IgD-negative memory B cell (primary cell): ENCODE results near the gene ERC2. TPM values are rescaled to one million over a fixed set of nuclear protein-coding genes. Genes with fewer than 3 reads are reported as not detected.

ENCODE experiments used
- H3K27ac Mint-ChIP-seq, 3 donors: one replicate each; pipeline ENCODE4 v1.8.0; 2020 to 2022; ENCODE audit warnings: mild to moderate bottlenecking in 3 of 3, mixed read lengths in 3 of 3, moderate library complexity in 1 of 3
- H3K27me3 Mint-ChIP-seq: one replicate; pipeline ENCODE4 v1.8.0; 2021; ENCODE audit warnings: mixed read lengths
- H3K36me3 Mint-ChIP-seq: one replicate; pipeline ENCODE4 v1.8.0; 2020; ENCODE audit warnings: mild to moderate bottlenecking, mixed read lengths
- H3K4me1 Mint-ChIP-seq, 3 donors: one replicate each; pipeline ENCODE4 v1.8.0; 2020 to 2022; ENCODE audit warnings: mixed read lengths in 3 of 3, mild to moderate bottlenecking in 1 of 3
- H3K4me3 Mint-ChIP-seq, 4 donors: one replicate each; pipeline ENCODE4 v1.8.0; 2020 to 2022; ENCODE audit warnings: mild to moderate bottlenecking in 4 of 4, mixed read lengths in 4 of 4, moderate library complexity in 3 of 4
- H3K9me3 Mint-ChIP-seq, 3 donors: one replicate each; pipeline ENCODE4 v1.8.0; 2020 to 2021; ENCODE audit warnings: mixed read lengths in 3 of 3, mild to moderate bottlenecking in 1 of 3
- polyA plus RNA-seq: library from polyadenylated mRNA; unstranded; fragments of 300-500 nt; fragmentation: Illumina TruSeq; gene quantifications from one replicate; pipeline ENCODE4 v1.2.3, GENCODE V29; 2021

The ERC2 gene
- polyA plus RNA-seq, 1 donor from 2014 or later = not detected

DNA sequence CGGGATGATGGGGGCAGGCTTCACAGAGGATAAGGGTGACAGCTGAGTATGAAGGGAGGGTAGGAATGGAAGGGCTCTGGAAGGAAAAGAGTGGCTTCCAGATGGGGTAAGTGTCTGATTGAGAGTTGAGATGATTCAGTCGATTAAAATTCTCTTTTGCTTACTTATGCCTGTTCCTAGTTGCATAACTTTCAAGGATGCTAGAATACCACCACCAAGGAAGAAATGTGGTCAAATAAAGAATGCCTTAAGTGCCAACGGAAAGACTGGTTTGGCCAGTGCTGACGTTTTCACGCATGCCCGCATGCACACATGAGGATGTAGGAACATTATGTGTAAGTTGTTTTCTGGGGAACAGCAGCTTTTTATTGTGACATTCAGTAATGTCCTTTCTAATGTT lies 717.7 kb downstream of the ERC2 start:
- H3K27ac Mint-ChIP-seq = no peak overlapping the region
- H3K27me3 Mint-ChIP-seq = no peaks in the 10 kb centered on the region
- no peak overlapping the region for H3K4me3 Mint-ChIP-seq
- H3K9me3 Mint-ChIP-seq = peaks cover 0 to 4% (median 2%) of the 10 kb centered on the region in 3 donors
- no peaks in the 10 kb centered on the region for H3K4me1 Mint-ChIP-seq
- H3K36me3 Mint-ChIP-seq = no peaks in the 10 kb centered on the region

DNA sequence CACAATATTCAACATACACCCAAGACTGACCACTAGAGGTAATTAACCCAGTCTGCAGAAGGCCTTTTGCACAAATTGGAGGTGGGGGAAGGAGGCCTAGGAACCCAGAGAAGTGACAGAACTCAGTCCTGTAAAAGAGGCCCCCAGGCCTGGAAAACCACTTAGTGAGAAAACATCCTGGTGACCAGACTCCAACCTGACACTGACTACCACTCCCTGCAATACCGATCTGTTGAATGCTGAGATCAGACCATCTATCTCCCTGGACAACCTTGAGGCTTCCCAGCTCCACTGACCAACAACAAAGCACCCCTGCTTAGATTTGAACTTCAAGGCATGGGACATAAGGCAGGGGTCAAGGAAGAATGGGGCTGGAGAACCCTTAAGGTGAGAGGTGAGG lies 719.2 kb downstream of the ERC2 start:
- Mint-ChIP-seq H3K4me1 (no peaks in the 10 kb centered on the region), H3K27ac (no peak overlapping the region), H3K9me3 (peaks cover 0 to 6% (median 5%) of the 10 kb centered on the region in 3 donors), H3K27me3 (no peaks in the 10 kb centered on the region), H3K36me3 (no peaks in the 10 kb centered on the region), H3K4me3 (no peak overlapping the region)

- Mint-ChIP-seq H3K36me3 (no peaks in the 10 kb centered on the region), H3K27ac (no peak overlapping the region), H3K27me3 (no peaks in the 10 kb centered on the region), H3K4me1 (no peaks in the 10 kb centered on the region), H3K9me3 (peaks cover 0 to 4% (median 3%) of the 10 kb centered on the region in 3 donors), H3K4me3 (no peak overlapping the region)
Measured at GRCh38 chr3:55746808-55747413, 721.4 kb downstream of the ERC2 start.

DNA sequence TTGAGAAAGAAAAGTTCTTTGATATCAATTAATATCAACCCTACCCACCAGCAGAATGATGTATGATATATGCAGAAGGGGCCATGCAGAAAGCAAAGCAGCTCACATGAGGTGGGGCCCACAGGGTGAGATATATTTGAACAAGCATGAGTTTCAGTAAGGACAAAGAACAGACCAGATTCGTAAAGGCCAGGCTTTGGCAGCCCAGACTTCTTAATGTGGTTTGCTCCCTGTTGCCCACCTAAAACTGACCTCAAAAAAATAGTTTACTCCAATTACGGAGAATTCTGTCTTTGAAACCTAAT lies 725.5 kb downstream of the ERC2 start:
- Mint-ChIP-seq H3K4me1 (no peaks in the 10 kb centered on the region), H3K27ac (no peak overlapping the region), H3K36me3 (peaks cover 3% of the 10 kb centered on the region), H3K4me3 (no peak overlapping the region), H3K27me3 (no peaks in the 10 kb centered on the region), H3K9me3 (peaks cover 0 to 7% (median 4%) of the 10 kb centered on the region in 3 donors)

- H3K9me3 Mint-ChIP-seq = peaks cover 0 to 7% (median 4%) of the 10 kb centered on the region in 3 donors
- H3K36me3 Mint-ChIP-seq = peaks cover 3% of the 10 kb centered on the region
Measured at GRCh38 chr3:55742022-55742831, 726.0 kb downstream of the ERC2 start.

GRCh38 chr3:55737186-55737585 lies 731.1 kb downstream of the ERC2 start:
- Mint-ChIP-seq H3K27ac (no peak overlapping the region), H3K4me3 (no peak overlapping the region), H3K36me3 (peaks cover 3% of the 10 kb centered on the region), H3K27me3 (no peaks in the 10 kb centered on the region), H3K9me3 (peaks cover 0 to 3% (median 0%) of the 10 kb centered on the region in 3 donors), H3K4me1 (no peaks in the 10 kb centered on the region)

More at GRCh38 chr3:55742022-55742831, 726.0 kb downstream of the ERC2 start:
- no peak overlapping the region for H3K27ac Mint-ChIP-seq
- no peaks in the 10 kb centered on the region for H3K4me1 Mint-ChIP-seq
- no peaks in the 10 kb centered on the region for H3K27me3 Mint-ChIP-seq
- H3K4me3 Mint-ChIP-seq = no peak overlapping the region

GRCh38 chr3:55735976-55736375 lies 732.3 kb downstream of the ERC2 start:
- Mint-ChIP-seq H3K27me3 (no peaks in the 10 kb centered on the region), H3K27ac (no peak overlapping the region), H3K4me1 (no peaks in the 10 kb centered on the region), H3K4me3 (no peak overlapping the region), H3K36me3 (no peaks in the 10 kb centered on the region), H3K9me3 (peaks cover 0 to 3% (median 0%) of the 10 kb centered on the region in 3 donors)

DNA sequence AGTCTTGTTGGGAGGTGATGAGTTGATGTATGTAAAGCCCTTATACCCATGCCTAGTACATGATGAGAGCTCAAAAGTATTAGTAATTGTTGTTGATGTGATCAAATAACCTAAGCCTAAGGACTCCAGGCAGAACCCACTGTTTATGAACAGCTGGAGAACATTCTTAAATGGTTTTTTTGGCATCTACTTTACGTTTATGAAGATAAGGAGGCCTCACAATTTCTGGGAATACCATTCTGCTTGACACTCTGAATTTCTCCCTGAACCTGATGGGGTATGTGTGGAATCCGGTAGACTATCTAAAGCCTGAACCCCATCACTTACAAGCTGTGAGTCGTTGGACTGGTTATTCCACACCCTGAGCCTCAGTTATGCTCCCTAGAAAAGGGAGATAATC lies 736.5 kb downstream of the ERC2 start:
- Mint-ChIP-seq H3K9me3 (peaks cover 0 to 4% (median 2%) of the 10 kb centered on the region in 3 donors), H3K36me3 (no peaks in the 10 kb centered on the region), H3K27me3 (no peaks in the 10 kb centered on the region), H3K4me3 (no peak overlapping the region), H3K4me1 (no peaks in the 10 kb centered on the region), H3K27ac (no peak overlapping the region)

- peaks cover 0 to 4% (median 2%) of the 10 kb centered on the region in 3 donors for H3K9me3 Mint-ChIP-seq
- H3K36me3 Mint-ChIP-seq = no peaks in the 10 kb centered on the region
- no peaks in the 10 kb centered on the region for H3K27me3 Mint-ChIP-seq
- H3K4me1 Mint-ChIP-seq = peaks cover 0 to 4% (median under 1%) of the 10 kb centered on the region in 3 donors
- no peak overlapping the region for H3K27ac Mint-ChIP-seq
- H3K4me3 Mint-ChIP-seq = no peak overlapping the region
Measured at GRCh38 chr3:55729546-55729945, 738.7 kb downstream of the ERC2 start.

DNA sequence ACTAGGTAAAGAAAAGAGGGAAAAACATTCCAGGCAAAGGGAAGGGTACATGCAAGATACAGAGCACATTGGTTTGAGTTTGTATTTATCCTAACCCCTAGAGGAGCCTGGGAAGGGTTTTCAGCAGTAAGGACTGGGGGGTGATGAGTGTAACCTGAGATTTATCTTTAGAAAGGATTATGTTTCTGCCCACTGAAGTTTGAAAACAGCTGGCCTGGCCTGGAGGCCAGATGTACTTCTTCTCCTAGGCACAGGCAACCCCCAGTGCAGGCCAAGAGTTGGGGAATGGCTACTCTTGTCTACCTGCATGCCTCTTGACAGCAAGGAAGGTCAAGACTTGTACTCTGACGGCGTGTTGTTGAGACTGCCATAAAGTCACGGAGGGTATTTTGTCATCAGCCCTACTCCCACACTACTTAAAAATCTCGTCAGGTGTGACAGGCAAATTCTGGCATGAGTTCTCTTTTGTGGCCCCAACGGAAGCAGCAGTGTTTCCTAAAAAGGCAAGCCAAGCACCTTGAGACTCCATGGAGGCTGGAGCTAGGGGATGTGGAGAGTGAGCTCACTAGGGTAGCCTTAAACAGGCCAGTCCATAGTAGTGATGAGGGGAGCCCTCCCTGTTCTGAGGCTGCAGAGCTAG lies 739.7 kb downstream of the ERC2 start:
- Mint-ChIP-seq H3K27ac (no peak overlapping the region), H3K36me3 (no peaks in the 10 kb centered on the region), H3K9me3 (peaks cover 0 to 4% (median 2%) of the 10 kb centered on the region in 3 donors), H3K27me3 (no peaks in the 10 kb centered on the region), H3K4me3 (no peak overlapping the region), H3K4me1 (peaks cover 0 to 4% (median 1%) of the 10 kb centered on the region in 3 donors)

- Mint-ChIP-seq H3K9me3 (peaks cover 0 to 6% (median 2%) of the 10 kb centered on the region in 3 donors), H3K4me1 (peaks cover 0 to 4% (median 1%) of the 10 kb centered on the region in 3 donors), H3K27me3 (no peaks in the 10 kb centered on the region), H3K4me3 (no peak overlapping the region), H3K36me3 (no peaks in the 10 kb centered on the region), H3K27ac (no peak overlapping the region)
Measured at GRCh38 chr3:55726501-55726775, 741.8 kb downstream of the ERC2 start.

DNA sequence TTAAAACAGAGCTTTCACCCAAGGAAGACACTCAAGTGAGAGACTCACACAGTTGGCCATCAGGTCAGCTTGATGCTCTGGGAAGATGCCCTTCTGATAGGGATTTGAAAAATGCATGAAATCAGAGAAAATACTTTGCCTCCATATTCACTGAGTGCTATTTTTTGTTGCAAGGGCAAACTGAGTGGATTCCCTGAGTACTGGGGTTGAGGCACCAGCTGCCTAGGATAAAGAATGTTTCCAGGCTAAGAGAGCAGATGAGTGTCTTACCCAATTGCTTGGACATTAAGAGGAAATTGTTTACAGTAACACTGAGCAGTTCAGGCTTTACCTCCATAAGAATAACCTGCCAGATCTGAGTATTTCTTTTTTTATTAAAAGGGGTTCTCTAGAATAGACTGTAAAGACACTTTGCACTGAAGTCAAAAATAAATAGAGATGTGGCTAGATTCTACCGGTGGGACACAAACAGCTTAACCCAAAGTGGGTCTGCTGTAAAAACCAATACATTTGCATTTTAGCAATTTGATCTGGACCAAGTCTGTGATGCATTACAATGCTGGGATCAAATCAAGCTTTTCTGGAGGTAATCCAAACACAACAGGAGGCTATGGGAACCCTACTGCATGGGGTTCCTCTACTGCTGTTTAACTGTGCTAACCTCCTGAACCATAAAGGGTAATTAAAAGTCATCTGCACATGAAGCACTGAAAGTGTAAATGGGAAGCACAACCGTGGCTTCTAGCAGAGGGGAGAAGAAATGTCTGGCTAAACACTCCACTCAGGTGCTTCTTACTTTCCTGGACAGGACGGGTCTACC lies 742.4 kb downstream of the ERC2 start:
- Mint-ChIP-seq H3K4me3 (no peak overlapping the region), H3K36me3 (no peaks in the 10 kb centered on the region), H3K4me1 (peaks cover 0 to 4% (median 1%) of the 10 kb centered on the region in 3 donors), H3K27ac (no peak overlapping the region), H3K27me3 (no peaks in the 10 kb centered on the region), H3K9me3 (peaks cover 0 to 6% (median 2%) of the 10 kb centered on the region in 3 donors)

DNA sequence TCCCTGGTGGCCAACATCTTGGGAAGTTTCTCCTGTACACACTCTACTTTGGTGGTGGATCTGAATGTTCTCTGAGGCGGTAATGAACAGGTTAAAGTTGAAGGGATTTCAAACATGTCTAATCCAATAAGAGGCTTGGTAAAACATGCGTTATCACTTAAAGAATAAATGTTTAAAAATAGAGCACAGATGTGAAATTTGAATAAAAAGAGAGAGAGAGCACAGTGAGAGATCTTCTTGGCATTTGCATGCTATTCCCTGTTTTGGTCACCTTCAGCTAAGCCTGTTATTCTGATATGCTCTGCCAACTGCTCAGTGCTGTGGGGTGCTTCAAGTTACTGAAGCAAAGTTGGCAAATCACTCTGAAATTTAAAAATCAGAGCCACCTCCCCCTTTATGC lies 743.4 kb downstream of the ERC2 start:
- no peaks in the 10 kb centered on the region for H3K27me3 Mint-ChIP-seq
- H3K4me3 Mint-ChIP-seq = no peak overlapping the region
- no peak overlapping the region for H3K27ac Mint-ChIP-seq
- H3K9me3 Mint-ChIP-seq = peaks cover 0 to 7% (median 0%) of the 10 kb centered on the region in 3 donors
- no peaks in the 10 kb centered on the region for H3K36me3 Mint-ChIP-seq
- peaks cover 0 to 4% (median 1%) of the 10 kb centered on the region in 3 donors for H3K4me1 Mint-ChIP-seq

DNA sequence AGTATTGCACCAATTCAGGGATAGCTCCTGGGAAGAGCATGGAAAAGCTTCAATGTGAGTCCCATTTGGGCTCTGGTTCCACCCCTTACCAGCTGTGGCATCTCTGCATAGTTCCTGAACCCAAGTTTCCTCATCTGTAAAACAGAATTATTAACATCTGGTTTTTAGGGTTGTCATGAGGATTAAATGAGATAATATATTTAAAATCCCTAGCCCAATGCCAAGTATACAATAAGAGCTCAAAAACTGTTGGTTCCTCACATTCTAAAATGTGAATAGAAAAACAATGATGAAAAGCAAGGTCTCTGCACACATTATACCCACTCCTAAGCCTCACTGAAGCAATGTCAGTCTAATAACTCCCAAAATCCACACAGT lies 743.9 kb downstream of the ERC2 start:
- Mint-ChIP-seq H3K27me3 (no peaks in the 10 kb centered on the region), H3K36me3 (no peaks in the 10 kb centered on the region), H3K4me3 (no peak overlapping the region), H3K4me1 (peaks cover 0 to 4% (median 1%) of the 10 kb centered on the region in 3 donors), H3K27ac (no peak overlapping the region), H3K9me3 (peaks cover 0 to 7% (median 0%) of the 10 kb centered on the region in 3 donors)
